Activated CD8-positive, alpha-beta memory T cell treated with anti-CD3 and anti-CD28 coated beads, Interleukin-2, amount 10 ng/mL, durations not matched to agents 7 days and 5 days (primary cell): ENCODE measurements around the gene ARL6IP4. TPM values are rescaled to one million over a fixed set of nuclear protein-coding genes. Genes with fewer than 3 reads are reported as not detected.

ENCODE experiments used
- ATAC-seq: fragments of 150-1000 bp; cut with Tn5 transposase; one replicate; pipeline ENCODE4 v1.10.0; 2021; ENCODE audit warnings: moderate library complexity
- CTCF ChIA-PET: fragments of 350-600 bp; sonication (Branson Sonifier 250); formaldehyde crosslinking; loops from one replicate; lab custom pipeline; 2021; ENCODE audit warnings: antibody characterized with exemption; lab: Charles Lee
- DNase-seq: peaks from one replicate; pipeline ENCODE4 v3.0.0-alpha.2; 2020
- H3K27ac Mint-ChIP-seq: one replicate; pipeline ENCODE4 v1.8.0; 2021; ENCODE audit warnings: mild to moderate bottlenecking, mixed read lengths
- H3K27me3 Mint-ChIP-seq: one replicate; pipeline ENCODE4 v1.8.0; 2021; ENCODE audit warnings: mixed read lengths
- H3K36me3 Mint-ChIP-seq: one replicate; pipeline ENCODE4 v1.8.0; 2021; ENCODE audit warnings: mild to moderate bottlenecking, mixed read lengths
- H3K4me1 Mint-ChIP-seq: one replicate; pipeline ENCODE4 v1.8.0; 2021; ENCODE audit warnings: mixed read lengths
- H3K4me3 Mint-ChIP-seq: one replicate; pipeline ENCODE4 v1.8.0; 2021; ENCODE audit warnings: mild to moderate bottlenecking, moderate library complexity, mixed read lengths
- H3K9me3 Mint-ChIP-seq: one replicate; pipeline ENCODE4 v1.8.0; 2022; ENCODE audit warnings: low read depth, mixed read lengths
- total RNA-seq, 2 experiments: library from RNA; stranded (reverse); gene quantifications; one replicate each; pipeline ENCODE4 v1.2.3, GENCODE V29; 2021

The ARL6IP4 gene
- total RNA-seq, 2 experiments from 2014 or later = 169 to 216 TPM

GRCh38 chr12:122976648-122976975 lies 3.9 kb upstream of the ARL6IP4 start:
- Mint-ChIP-seq H3K9me3 (no peaks in the 10 kb centered on the region), H3K27ac (peak overlapping the region; percentile 28), H3K27me3 (no peaks in the 10 kb centered on the region), H3K4me3 (peak overlapping the region; percentile 97), H3K4me1 (peaks cover 40% of the 10 kb centered on the region), H3K36me3 (peaks cover 2% of the 10 kb centered on the region)
- no peak for ATAC-seq
- CTCF ChIA-PET = no interaction called here
- no peak for DNase-seq

DNA sequence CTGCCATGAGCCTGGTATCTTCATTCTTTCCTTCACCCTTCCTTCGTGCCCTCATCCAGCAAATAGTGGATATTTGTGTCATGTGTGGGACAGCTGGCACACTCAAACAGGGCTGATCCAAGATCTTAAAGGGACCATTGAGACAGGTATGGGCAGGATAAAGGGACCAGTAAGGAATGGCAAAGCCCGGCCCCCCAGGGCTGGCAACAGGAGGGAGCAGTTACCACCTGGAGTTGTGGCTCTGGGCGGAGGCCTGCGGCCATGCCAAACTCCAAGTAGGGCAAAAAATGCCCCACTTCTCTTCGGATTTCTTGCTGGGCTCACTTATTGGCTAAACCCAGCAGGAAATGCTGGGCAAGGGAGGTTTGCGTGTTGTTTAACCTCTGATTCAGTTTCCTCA lies 3.3 kb upstream of the ARL6IP4 start:
- H3K36me3 Mint-ChIP-seq = peaks cover 6% of the 10 kb centered on the region
- no peak for DNase-seq
- H3K27me3 Mint-ChIP-seq = no peaks in the 10 kb centered on the region
- no peaks in the 10 kb centered on the region for H3K9me3 Mint-ChIP-seq
- H3K27ac Mint-ChIP-seq = peak overlapping the region; percentile 28
- CTCF ChIA-PET = no interaction called here
- H3K4me1 Mint-ChIP-seq = peaks cover 45% of the 10 kb centered on the region
- ATAC-seq = no peak
- peak overlapping the region; percentile 22 for H3K4me3 Mint-ChIP-seq

GRCh38 chr12:122977655-122978392 lies 2.7 kb upstream of the ARL6IP4 start:
- Mint-ChIP-seq H3K36me3 (peaks cover 6% of the 10 kb centered on the region), H3K4me3 (no peak overlapping the region), H3K27ac (no peak overlapping the region), H3K27me3 (no peaks in the 10 kb centered on the region), H3K4me1 (peaks cover 52% of the 10 kb centered on the region), H3K9me3 (no peaks in the 10 kb centered on the region)
- DNase-seq = no peak
- CTCF ChIA-PET = no interaction called here
- no peak for ATAC-seq

DNA sequence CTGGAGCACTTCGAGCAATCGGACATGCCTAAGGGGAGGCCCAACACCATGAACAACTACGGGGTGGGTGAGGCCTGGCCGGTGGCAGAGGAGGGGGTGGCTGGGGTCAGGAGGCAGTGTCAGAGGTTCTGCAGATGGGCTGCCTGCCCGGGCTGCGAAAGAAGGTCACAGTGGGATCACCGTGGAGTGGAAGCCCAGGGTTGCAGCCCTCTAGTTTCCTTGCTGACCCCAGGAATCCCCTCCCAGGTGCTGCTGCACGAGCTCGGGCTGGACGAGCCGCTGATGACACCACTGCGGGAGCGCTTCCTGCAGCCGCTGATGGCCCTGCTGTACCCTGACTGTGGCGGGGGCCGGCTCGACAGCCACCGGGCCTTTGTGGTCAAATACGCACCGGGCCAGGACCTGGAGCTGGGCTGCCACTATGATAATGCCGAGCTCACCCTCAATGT lies 1.9 kb upstream of the ARL6IP4 start:
- H3K4me1 Mint-ChIP-seq = peaks cover 57% of the 10 kb centered on the region

DNA sequence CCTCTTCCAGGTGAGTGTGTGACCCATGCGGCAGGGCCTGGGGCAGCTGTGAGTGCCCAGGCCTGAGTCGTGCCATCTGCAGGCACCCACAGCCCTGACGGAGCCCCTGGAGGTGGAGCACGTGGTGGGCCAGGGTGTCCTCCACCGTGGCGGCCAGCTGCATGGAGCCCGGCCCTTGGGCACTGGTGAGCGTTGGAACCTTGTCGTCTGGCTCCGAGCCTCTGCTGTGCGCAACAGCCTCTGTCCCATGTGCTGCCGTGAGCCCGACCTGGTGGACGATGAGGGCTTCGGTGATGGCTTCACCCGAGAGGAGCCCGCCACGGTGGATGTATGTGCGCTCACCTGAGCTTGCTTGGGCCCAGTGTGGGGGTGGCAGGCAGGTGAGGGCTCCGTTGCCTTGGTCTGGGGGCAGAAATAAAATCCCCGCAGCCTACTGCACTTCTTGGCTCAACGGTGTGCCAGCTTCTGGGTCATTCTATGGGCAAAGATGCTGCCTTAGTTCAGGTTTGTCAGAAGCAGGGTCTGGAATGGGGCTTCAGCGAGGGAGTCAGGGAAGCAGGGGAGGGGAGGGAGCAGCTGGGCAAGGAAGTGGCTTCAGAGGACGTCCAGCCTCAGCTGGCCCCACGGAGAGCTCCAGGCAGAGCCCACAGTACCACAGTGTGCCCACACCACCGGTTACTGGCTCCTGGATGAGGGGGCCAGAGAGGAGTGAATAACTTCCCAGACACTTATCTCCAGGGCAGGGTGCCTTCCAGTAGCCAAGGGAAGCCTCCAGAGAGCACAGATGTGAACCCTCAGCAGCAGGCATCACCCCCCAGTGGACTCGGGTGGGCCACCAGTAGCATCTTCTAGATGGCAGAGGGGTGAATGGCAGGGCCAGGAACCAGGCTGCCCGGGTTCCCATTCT lies 1.2 kb upstream of the ARL6IP4 start:
- CTCF ChIA-PET = interaction anchor here (0.5 to 2.4 kb wide), 3 partner anchors 15 to 259 kb away, joined by 3 to 12 read pairs (median 3); no protein-coding TSS in a partner anchor
- no peak for DNase-seq
- peaks cover 59% of the 10 kb centered on the region for H3K4me1 Mint-ChIP-seq

More for the DNA sequence above, 1.9 kb upstream of the ARL6IP4 start:
- ATAC-seq (no peak), DNase-seq (no peak)
- Mint-ChIP-seq H3K27ac (no peak overlapping the region), H3K27me3 (no peaks in the 10 kb centered on the region), H3K4me3 (no peak overlapping the region), H3K36me3 (peaks cover 6% of the 10 kb centered on the region), H3K9me3 (no peaks in the 10 kb centered on the region)
- CTCF ChIA-PET = interaction anchor here (1.2 kb wide), 1 partner anchor 16 kb away, joined by 3 read pairs; no protein-coding TSS in a partner anchor

GRCh38 chr12:122979908-122980182 lies 636 bp upstream of the ARL6IP4 start:
- ATAC-seq (no peak), DNase-seq (no peak)
- Mint-ChIP-seq H3K4me1 (peaks cover 63% of the 10 kb centered on the region), H3K4me3 (peak overlapping the region; percentile 91), H3K27ac (peak overlapping the region; percentile 86), H3K9me3 (no peaks in the 10 kb centered on the region), H3K36me3 (peaks cover 6% of the 10 kb centered on the region), H3K27me3 (no peaks in the 10 kb centered on the region)
- CTCF ChIA-PET = interaction anchor here (0.8 to 2.4 kb wide), 3 partner anchors 15 to 404 kb away, joined by 3 to 12 read pairs (median 3); partner anchors contain the start of gene KMT5A

More for the DNA sequence above, 1.2 kb upstream of the ARL6IP4 start:
- Mint-ChIP-seq H3K9me3 (no peaks in the 10 kb centered on the region), H3K27ac (peak overlapping the region; percentile 86), H3K27me3 (no peaks in the 10 kb centered on the region), H3K36me3 (peaks cover 6% of the 10 kb centered on the region), H3K4me3 (peak overlapping the region; percentile 91)
- ATAC-seq = no peak

DNA sequence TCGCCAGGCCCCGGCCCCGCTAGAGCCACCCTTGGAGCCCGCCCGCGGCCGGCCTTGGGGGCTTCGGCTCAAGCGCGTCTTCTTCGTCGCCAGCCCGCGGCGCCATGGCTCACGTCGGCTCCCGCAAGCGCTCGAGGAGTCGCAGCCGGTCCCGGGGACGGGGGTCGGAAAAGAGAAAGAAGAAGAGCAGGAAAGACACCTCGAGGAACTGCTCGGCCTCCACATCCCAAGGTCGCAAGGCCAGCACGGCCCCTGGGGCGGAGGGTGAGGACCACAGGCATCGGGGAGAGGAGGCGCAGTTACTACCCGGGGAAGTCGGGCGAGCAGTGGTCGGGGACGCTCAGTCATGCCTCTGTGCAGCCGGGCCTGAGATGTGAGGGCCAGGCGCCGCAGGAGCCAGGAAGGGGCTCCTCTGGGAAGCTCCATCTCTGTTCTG lies 573 bp downstream of the ARL6IP4 start:
- Mint-ChIP-seq H3K27me3 (no peaks in the 10 kb centered on the region), H3K9me3 (no peaks in the 10 kb centered on the region), H3K4me1 (peaks cover 58% of the 10 kb centered on the region), H3K4me3 (peak overlapping the region; percentile 91), H3K27ac (peak overlapping the region; percentile 79), H3K36me3 (peaks cover 6% of the 10 kb centered on the region)
- DNase-seq (no peak), ATAC-seq (peak; percentile 39)
- CTCF ChIA-PET = interaction anchor here (1.0 to 2.4 kb wide), 7 partner anchors 16 to 257 kb away, joined by 3 to 12 read pairs (median 3); no protein-coding TSS in a partner anchor

DNA sequence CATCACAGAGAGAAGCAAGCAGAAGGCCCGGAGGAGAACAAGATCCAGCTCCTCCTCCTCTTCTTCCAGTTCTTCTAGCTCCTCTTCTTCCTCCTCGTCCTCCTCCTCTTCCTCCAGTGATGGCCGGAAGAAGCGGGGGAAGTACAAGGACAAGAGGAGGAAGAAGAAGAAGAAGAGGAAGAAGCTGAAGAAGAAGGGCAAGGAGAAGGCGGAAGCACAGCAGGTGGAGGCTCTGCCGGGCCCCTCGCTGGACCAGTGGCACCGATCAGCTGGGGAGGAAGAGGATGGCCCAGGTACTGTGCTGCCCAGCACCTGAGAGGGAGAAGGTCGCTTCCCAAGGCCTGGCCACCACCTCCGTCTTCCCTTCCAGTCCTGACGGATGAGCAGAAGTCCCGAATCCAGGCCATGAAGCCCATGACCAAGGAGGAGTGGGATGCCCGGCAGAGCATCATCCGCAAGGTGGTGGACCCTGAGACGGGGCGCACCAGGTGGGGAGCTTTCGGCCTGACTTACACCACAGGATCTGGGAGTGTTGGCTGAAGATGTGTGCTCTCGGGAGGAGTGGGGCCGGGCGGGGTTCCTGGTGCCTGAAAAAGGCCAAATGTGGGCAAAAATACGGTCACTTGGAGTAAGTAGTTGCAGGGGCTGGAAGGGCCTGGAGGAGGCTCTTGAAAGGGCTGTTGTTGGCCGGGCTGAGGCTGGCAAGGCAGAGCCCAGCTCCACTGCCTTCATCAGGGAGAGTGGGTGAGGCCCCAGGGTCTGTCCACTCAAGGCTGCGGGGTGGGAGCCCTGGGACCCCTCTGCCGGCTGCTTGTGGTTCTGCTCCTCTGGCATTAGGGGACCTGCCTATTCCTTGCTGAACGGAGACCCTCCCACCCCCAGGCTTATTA lies 1.4 kb downstream of the ARL6IP4 start:
- ATAC-seq (no peak), DNase-seq (no peak)
- H3K4me3 Mint-ChIP-seq = peak overlapping the region; percentile 91
- no peaks in the 10 kb centered on the region for H3K27me3 Mint-ChIP-seq
- H3K9me3 Mint-ChIP-seq = no peaks in the 10 kb centered on the region
- H3K27ac Mint-ChIP-seq = peak overlapping the region; percentile 79
- peaks cover 6% of the 10 kb centered on the region for H3K36me3 Mint-ChIP-seq
- peaks cover 50% of the 10 kb centered on the region for H3K4me1 Mint-ChIP-seq
- CTCF ChIA-PET = interaction anchor here (1.0 to 1.7 kb wide), 8 partner anchors 16 to 253 kb away, joined by 3 to 6 read pairs (median 3); no protein-coding TSS in a partner anchor

- peak overlapping the region; percentile 91 for H3K4me3 Mint-ChIP-seq
- peaks cover 45% of the 10 kb centered on the region for H3K4me1 Mint-ChIP-seq
- no peaks in the 10 kb centered on the region for H3K27me3 Mint-ChIP-seq
- H3K36me3 Mint-ChIP-seq = peaks cover 6% of the 10 kb centered on the region
- CTCF ChIA-PET = interaction anchor here (1.1 to 1.7 kb wide), 3 partner anchors 15 to 124 kb away, joined by 3 read pairs; no protein-coding TSS in a partner anchor
- ATAC-seq (no peak), DNase-seq (no peak)
- H3K9me3 Mint-ChIP-seq = no peaks in the 10 kb centered on the region
- H3K27ac Mint-ChIP-seq = peak overlapping the region; percentile 79
These were observed 2.0 kb downstream of the ARL6IP4 start for GRCh38 chr12:122982477-122982815.

- ATAC-seq = no peak
- Mint-ChIP-seq H3K9me3 (no peaks in the 10 kb centered on the region), H3K36me3 (peaks cover 6% of the 10 kb centered on the region), H3K27me3 (no peaks in the 10 kb centered on the region), H3K4me1 (peaks cover 45% of the 10 kb centered on the region), H3K4me3 (no peak overlapping the region), H3K27ac (no peak overlapping the region)
- no peak for DNase-seq
- CTCF ChIA-PET = interaction anchor here (1.1 to 1.2 kb wide), 2 partner anchors 92 to 124 kb away, joined by 3 read pairs; no protein-coding TSS in a partner anchor
These were observed 2.7 kb downstream of the ARL6IP4 start for GRCh38 chr12:122982963-122983788.

GRCh38 chr12:122983789-122984515 lies 3.5 kb downstream of the ARL6IP4 start:
- Mint-ChIP-seq H3K9me3 (no peaks in the 10 kb centered on the region), H3K36me3 (peaks cover 6% of the 10 kb centered on the region), H3K4me3 (no peak overlapping the region), H3K4me1 (peaks cover 45% of the 10 kb centered on the region), H3K27ac (peak overlapping the region; percentile 28), H3K27me3 (no peaks in the 10 kb centered on the region)
- CTCF ChIA-PET = no interaction called here
- DNase-seq (no peak), ATAC-seq (no peak)
